GM19099 (cell line): ENCODE results near the gene MTMR3.

Experiments
- POLR2A ChIP-seq: IDR thresholded peaks from 3 replicates; pipeline ENCODE4 v1.6.1; 2011; ENCODE audit warnings: low read depth; ENCODE audit not compliant: insufficient read length; ENCODE audit errors: extremely low read depth

The MTMR3 gene

GRCh38 chr22:29892315-29893156 is 9.6 kb downstream of the MTMR3 start:
- no peak for TF ChIP-seq POLR2A

- TF ChIP-seq POLR2A: no peak
Measured at GRCh38 chr22:29901354-29901753, 18.4 kb downstream of the MTMR3 start.

- no peak for TF ChIP-seq POLR2A
Measured at GRCh38 chr22:29903371-29903770, 20.4 kb downstream of the MTMR3 start.

DNA sequence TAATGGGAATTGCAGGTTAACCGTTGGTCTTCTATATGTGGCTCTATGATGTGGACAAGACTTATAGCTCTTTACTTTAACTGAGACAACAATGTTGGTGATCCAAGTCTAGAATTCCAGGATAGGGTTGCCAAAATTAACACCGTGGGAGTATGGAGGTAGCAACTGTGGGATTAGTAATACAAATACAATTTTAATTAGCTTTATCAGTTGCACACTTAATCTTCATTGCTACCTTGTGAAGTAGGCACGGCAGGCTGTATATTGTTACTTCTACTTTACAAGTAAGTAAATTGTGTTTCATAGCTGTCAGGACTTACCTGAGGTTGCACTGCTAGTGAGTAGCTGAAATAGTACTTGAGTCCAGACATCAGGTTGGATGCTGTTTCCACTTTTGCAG is 21.0 kb downstream of the MTMR3 start:
- no peak for TF ChIP-seq POLR2A

DNA sequence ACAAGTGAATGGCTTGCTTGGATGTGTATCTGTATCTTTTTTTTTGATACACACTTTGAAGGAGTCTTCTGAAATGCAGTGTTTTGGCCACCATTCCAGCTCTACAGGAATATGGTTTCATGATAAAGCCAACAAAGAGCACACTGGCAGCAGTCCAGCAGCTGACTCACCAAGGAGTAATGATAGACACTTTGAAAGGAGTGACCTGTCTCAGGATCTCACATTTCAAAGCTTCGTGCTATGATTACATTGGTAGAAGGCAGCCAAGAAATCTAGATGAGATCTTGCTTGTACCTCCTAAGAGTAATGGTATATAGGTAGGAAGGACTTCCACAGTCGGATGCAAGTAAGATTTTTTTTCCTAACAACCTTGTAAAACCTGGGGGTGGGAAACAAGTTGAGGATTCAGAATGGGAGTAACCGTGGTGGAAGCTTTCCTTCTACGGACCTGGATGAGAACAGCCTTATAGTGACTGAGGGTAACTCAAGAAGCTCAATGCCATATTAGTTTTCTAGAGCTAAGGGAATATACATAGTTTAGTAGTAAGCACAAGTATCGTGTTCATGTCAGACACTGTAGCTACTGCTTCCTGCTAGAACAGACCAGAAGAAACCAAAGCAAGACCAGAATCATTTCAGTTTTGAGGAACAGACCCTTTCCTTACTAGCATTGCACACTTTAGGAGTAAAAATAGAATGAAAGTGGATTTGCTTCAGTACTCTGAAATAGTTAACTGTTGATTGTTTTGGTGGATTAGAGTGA is 25.0 kb downstream of the MTMR3 start:
- TF ChIP-seq POLR2A: no peak

GRCh38 chr22:29912141-29912540 is 29.2 kb downstream of the MTMR3 start:
- no peak for TF ChIP-seq POLR2A

DNA sequence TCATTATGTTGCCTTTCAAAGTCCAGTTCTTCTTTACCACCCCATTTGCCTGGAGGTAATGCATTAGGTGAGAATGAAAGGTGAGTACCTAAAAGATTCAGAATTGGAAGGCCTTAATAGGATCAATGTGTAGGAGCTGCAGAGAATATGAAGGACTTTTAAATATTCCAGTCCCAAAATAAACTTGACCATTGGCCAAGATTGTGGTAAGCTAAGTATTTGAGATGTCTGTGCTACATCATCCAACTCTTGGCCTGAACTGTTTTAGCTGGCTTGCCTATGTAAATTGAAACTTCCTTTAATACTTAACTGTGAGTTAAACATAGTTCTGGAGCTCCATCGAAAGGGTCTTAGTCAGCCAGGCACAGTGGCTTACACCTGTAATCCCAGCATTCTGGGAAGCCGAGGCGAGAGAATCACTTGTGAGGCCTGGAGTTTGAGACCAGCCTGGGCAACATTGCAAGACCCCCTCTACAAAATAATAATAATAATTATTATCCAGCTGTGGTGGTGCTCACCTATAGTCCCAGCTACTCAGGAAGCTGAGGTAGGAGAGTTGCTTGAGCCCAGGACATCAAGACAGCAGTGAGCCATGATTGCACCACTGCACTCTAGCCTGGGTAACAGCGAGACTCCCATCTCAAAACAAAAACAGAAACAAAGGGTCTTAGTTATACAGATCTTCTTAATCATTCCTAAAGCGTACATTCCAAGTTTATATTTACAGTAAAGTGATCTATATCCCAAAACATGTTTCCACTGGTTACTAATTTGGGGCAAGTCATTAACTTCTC is 29.8 kb downstream of the MTMR3 start:
- TF ChIP-seq POLR2A: no peak

- no peak for TF ChIP-seq POLR2A
Measured at GRCh38 chr22:29914165-29914564, 31.2 kb downstream of the MTMR3 start.

- TF ChIP-seq POLR2A: no peak
Measured at GRCh38 chr22:29914991-29915533, 32.1 kb downstream of the MTMR3 start.

GRCh38 chr22:29916007-29916544 is 33.1 kb downstream of the MTMR3 start:
- TF ChIP-seq POLR2A: no peak

DNA sequence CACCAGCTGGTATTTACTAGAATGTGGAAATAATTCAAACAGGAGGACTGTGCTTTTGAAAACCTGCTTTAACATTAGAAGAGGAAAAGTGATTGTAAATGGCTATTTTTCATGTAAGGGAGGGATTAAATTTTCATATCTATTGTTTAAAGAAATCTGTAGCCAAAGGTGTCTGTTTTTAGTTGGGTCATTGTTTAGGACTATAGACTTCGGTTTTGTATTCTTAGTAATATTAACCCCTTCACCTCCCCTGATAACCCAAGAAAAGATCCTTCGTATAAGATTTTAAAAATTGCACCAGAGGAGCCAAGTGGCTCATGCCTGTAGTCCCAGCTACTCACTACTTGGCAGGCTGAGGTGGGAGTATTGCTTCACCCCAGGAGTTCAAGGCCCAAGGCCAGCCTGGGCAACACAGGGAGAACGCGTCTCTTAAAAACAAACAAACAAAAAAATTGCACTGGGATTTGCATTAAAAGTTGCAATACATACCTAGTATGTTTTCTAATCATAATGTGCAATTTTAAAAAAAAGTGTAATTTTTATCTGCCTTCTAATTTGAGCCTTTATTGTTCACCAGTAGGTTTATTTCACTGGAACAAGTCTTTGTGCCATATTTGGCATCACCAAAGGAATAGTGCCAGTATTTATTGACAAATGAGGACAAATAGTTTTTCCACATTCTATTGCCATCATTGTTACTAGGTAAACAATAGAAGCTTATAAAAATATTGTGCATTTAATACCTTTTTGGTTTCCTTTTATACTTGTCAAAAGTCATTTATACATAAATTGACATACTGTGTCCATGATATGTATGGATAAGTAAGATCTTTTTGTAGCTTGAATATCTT is 34.3 kb downstream of the MTMR3 start:
- TF ChIP-seq POLR2A: no peak

DNA sequence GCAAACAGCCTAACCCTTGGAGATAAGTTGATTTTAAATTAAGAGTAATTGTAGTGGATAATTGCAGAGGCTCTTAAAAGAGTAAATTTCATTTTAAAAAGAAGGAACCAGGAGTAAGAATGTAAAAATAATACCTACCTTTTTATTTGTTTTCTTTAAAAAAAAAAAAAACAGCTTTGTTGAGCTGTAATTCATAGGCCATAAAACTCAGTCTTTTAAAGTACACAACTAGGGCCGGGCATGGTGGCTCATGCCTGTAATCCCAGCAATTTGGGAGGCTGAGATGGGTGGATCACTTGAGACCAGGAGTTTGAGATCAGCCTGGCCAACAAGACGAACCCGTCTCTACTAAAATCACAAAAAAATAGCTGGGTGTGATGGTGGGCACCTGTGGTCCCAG is 42.4 kb downstream of the MTMR3 start:
- no peak for TF ChIP-seq POLR2A

DNA sequence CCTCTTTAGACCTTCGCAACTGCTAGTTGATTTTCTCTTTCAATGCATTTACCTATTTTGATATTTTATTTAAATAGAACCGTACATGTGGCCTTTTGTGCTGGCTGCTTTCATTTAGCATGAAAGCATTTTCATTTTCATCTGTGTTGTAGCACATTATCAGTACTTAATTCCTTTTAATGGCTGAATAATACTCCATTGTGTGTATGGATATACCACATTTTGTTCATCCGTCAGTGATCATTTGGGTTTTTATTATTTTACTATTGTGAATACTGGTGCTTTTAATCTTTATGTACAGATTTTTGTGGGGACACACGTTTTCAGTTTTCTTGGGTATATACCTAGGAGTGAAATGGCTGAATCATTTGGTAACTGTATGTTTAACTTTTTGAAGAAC is 43.1 kb downstream of the MTMR3 start:
- no peak for TF ChIP-seq POLR2A

- TF ChIP-seq POLR2A: no peak
Measured at GRCh38 chr22:29932136-29932535, 49.2 kb downstream of the MTMR3 start.
